AG20443 (cell line): ENCODE results near the gene GRIA1.

Experiments used
- DNase-seq: peaks from one replicate; pipeline ENCODE4 v3.0.0; 2012; ENCODE audit warnings: low spot score, mixed read lengths

Gene GRIA1

GRCh38 chr5:153490118-153491037, at the start of gene GRIA1:
Gene GRIA1 (plus strand): TSS chr5:153490670.
- DNase-seq: peak; percentile 27

GRCh38 chr5:153445875-153446579, 44.4 kb upstream of the GRIA1 start:
- no peak for DNase-seq

DNA sequence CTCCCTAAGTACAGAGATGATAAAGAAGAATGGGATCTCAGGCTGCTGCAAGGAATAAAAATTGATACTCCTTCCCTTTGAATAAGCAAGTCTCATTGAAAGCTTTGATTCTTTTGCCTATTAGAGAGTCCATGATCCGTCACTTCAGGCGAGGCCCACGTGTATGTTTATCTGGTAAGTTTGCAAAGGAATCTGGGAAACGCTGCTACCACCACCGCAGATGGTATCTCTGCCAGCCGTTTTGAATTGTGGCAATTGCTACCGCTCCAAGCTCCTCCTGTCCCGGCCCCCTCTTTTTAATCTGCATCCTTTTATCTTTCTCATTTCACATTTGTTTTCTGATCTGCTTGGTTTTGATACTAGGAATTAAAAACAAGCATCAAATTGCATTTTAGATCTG, 42.9 kb upstream of the GRIA1 start:
- no peak for DNase-seq

DNA sequence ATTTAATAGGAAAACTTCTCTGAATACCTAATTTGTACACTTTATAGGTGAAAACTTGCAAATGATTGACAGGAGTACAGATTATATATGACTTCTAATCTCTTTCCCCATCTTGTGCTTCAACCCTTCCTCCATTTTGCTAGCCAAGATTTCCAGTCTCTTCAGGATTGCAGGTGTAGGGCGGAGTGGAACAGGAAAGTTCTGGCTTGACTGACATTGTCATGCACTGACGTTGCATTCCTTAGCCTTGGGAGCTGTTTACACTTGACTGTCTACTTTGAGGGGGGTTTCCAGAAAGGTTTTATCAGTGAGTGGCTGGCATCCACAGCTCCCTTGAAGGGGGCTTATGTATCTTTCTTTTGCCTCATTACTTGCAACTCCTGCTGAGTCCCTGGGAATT, 34.1 kb upstream of the GRIA1 start:
- DNase-seq: no peak

- no peak for DNase-seq
Observed at GRCh38 chr5:153456993-153457392, 33.5 kb upstream of the GRIA1 start.

DNA sequence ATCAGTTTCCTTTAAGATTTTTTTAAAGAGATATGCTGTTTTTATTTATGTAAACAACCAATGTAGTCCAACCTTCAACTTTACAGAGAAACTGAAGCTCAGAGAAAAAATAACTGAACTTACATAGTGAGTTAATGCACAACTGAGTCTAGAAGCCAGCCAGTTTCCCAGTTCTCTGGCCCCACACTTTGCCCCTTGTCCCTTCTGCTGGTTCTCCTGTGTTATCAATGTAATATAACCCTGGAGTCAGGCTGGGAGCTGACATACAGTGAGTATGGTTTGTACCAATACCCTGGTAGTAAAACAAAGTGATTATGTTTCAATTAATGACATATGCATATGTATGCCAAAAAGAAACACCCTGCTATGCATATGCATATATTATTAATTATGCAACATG, 32.2 kb upstream of the GRIA1 start:
- no peak for DNase-seq

GRCh38 chr5:153459051-153459743, 31.3 kb upstream of the GRIA1 start:
- no peak for DNase-seq

- DNase-seq: peak; percentile 16
Observed at GRCh38 chr5:153460421-153460820, 30.0 kb upstream of the GRIA1 start.

- DNase-seq: no peak
Observed at GRCh38 chr5:153461341-153461740, 29.1 kb upstream of the GRIA1 start.

DNA sequence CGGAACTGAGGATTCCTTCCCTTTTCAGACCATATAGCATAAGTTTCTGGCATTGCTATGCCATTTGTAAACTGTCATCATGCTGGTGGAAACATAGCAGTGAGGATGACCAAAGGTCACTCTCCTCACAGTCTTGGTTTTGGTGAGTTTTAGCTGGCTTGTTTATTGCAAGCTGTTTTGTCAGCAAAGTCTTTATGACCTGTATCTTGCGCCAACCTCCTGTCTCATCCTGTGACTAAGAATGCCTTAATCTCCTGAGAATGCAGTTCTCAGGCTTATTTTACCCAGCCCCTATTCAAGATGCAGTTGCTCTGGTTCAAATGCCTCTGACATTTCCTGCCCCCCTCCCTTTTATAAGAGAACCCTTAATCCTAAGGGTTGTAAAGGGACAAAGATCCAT, 26.7 kb upstream of the GRIA1 start:
- no peak for DNase-seq

DNA sequence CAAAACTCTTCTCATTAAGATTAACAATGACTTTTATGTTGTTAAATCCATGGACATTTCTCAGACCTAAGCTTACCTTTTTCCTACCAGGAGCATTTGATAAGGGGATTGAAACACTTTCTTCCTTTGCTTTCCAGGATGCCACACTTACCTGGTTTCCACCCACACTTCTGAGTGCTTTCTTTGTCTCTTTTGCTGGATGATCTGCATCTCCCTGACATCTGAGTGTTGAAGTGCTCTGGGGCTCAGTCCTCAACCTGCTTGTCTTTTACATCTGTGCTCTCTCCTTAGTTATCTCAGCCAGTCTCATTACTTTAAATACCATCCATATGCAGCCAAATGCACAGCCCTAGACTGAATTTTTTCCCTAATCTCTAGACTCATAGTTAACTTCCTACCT, 22.9 kb upstream of the GRIA1 start:
- no peak for DNase-seq

DNA sequence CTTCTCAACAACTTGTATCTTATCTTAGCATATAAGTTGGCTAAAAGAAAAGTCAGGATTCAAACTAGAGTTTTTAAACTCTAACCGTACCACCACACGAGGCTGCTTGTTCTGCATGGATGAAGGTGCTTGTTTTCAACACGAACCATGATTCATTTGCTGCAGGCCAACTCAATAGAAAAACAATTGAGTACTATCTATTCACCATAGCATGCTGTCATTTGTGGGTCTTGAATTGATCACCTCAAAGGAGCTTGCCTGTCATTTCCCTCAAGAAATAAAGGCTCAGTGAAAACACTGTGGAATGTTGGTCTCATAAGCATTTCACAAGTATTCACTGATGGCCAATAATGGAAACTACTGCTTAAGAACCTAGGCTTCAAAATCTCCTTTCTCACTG, 21.0 kb upstream of the GRIA1 start:
- DNase-seq: no peak

- no peak for DNase-seq
Observed at GRCh38 chr5:153470736-153471135, 19.7 kb upstream of the GRIA1 start.

GRCh38 chr5:153476767-153477166, 13.7 kb upstream of the GRIA1 start:
- DNase-seq: peak; percentile 68

GRCh38 chr5:153480401-153480800, 10.1 kb upstream of the GRIA1 start:
- no peak for DNase-seq

- no peak for DNase-seq
Observed at GRCh38 chr5:153483482-153483881, 7.0 kb upstream of the GRIA1 start.

- DNase-seq: no peak
Observed at GRCh38 chr5:153485641-153486040, 4.8 kb upstream of the GRIA1 start.

DNA sequence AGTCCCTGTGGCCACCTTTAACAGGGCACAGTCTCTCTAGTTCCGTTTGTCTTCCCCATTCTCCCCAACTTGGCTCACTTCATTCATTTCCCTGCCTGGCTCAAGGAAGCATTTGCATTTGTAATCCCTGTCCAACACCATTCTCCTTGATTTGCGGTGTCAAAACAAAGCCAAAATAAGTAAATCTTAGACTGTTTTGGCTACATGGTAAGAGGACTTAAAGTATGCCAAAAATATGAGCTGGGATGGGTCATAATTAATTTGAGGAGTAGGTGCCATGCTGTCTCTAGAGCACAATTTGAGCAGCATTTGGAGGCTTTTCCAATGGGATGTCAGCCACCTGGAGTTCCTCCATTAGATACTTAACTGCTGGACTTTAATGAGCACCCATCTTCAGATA, 3.7 kb upstream of the GRIA1 start:
- no peak for DNase-seq

- no peak for DNase-seq
Observed at GRCh38 chr5:153489611-153490010, 859 bp upstream of the GRIA1 start.

- DNase-seq: no peak
Observed at GRCh38 chr5:153491038-153491744, 721 bp downstream of the GRIA1 start.

GRCh38 chr5:153491856-153492255, 1.4 kb downstream of the GRIA1 start:
- no peak for DNase-seq

DNA sequence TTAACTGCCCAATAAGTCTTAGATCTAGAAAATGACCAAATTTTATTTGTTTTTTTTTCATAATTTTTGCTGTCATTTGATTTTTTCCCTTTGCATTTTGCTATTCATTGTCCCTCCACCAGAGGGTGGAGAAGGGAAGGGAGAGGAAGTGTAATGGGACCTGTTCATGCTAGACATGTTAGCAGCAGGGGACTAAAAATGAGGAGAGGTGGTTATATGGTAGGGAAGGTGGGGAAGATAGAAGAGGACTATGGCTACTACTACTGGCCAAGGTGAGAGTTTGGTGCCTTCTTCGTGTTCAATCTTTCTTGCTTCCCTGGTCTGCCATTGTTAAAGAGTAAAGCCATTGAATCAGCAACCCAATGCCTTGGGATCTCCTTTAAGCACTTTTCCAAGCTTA, 6.4 kb downstream of the GRIA1 start:
- DNase-seq: peak; percentile 39
